ENCODE results near the gene ABCA5. TPM values are rescaled to one million over a fixed set of nuclear protein-coding genes. Genes with fewer than 3 reads are reported as not detected.

ABCA5 gene
- total RNA-seq, 2 experiments from 2014 or later, result 14.3 to 15.1 TPM

- no peak for DNase-seq
- Mint-ChIP-seq H3K4me1 (ENCODE audit: low read depth) (no peaks in the 10 kb centered on the region), H3K27ac (no peak overlapping the region), H3K36me3 (ENCODE audit: low read depth) (peaks cover 12% of the 10 kb centered on the region), H3K9me3 (no peaks in the 10 kb centered on the region), H3K4me3 (no peak overlapping the region), H3K27me3 (ENCODE audit: low read depth) (no peaks in the 10 kb centered on the region)
- intact Hi-C loops (cut with micrococcal nuclease), result loop anchor here (10.0 kb wide), 2 partner anchors 155 to 705 kb away; no protein-coding TSS in a partner anchor
- CTCF ChIA-PET, result interaction anchor here (0.6 to 0.9 kb wide), 2 partner anchors 9 to 291 kb away, joined by 3 read pairs; no protein-coding TSS in a partner anchor
Measured at GRCh38 chr17:69239611-69240600, 87.0 kb downstream of the ABCA5 start.

DNA sequence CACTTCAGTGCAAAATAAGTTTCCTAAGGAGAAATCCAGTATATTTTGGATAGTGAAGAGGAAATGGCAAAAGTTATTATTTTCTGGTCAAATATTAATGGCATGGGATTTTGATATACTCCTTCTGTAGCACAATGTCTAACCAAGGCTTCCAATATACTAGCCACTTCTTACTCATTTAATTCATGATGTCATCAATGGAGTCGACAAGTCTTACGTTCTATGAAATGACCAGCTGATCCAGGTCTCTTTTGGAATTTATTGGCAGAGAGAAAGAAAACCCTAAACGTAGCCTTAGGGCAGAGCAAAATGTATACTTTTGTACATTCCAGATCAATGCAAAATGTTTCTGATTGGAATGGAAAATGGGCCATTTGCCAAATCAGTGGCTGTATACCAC is 90.0 kb downstream of the ABCA5 start:
- peaks cover 17% of the 10 kb centered on the region for H3K9me3 Mint-ChIP-seq
- intact Hi-C loops (cut with micrococcal nuclease), result no loop called here
- no peak overlapping the region for H3K27ac Mint-ChIP-seq
- H3K27me3 Mint-ChIP-seq (ENCODE audit: low read depth), result no peaks in the 10 kb centered on the region
- no peak overlapping the region for H3K4me3 Mint-ChIP-seq
- H3K36me3 Mint-ChIP-seq (ENCODE audit: low read depth), result peaks cover 12% of the 10 kb centered on the region
- no peak for DNase-seq
- CTCF ChIA-PET, result no interaction called here
- no peaks in the 10 kb centered on the region for H3K4me1 Mint-ChIP-seq (ENCODE audit: low read depth)

- no peak overlapping the region for H3K4me3 Mint-ChIP-seq
- intact Hi-C loops (cut with micrococcal nuclease), result no loop called here
- DNase-seq, result no peak
Measured at GRCh38 chr17:69236464-69236863, 90.5 kb downstream of the ABCA5 start.

GRCh38 chr17:69235338-69236058 is 91.4 kb downstream of the ABCA5 start:
- peaks cover 7% of the 10 kb centered on the region for H3K36me3 Mint-ChIP-seq (ENCODE audit: low read depth)
- intact Hi-C loops (cut with micrococcal nuclease), result loop anchor here (1.0 kb wide), 2 partner anchors 458 to 463 kb away; no protein-coding TSS in a partner anchor
- H3K9me3 Mint-ChIP-seq, result peaks cover 23% of the 10 kb centered on the region
- CTCF ChIA-PET, result interaction anchor here (0.7 to 1.6 kb wide), 3 partner anchors 9 to 461 kb away, joined by 3 to 7 read pairs (median 3); no protein-coding TSS in a partner anchor
- H3K27me3 Mint-ChIP-seq (ENCODE audit: low read depth), result no peaks in the 10 kb centered on the region
- H3K4me3 Mint-ChIP-seq, result no peak overlapping the region
- peak; percentile 76 for DNase-seq
- H3K27ac Mint-ChIP-seq, result no peak overlapping the region
- no peaks in the 10 kb centered on the region for H3K4me1 Mint-ChIP-seq (ENCODE audit: low read depth)

More at GRCh38 chr17:69236464-69236863, 90.5 kb downstream of the ABCA5 start:
- Mint-ChIP-seq H3K36me3 (ENCODE audit: low read depth) (peaks cover 12% of the 10 kb centered on the region), H3K4me1 (ENCODE audit: low read depth) (no peaks in the 10 kb centered on the region), H3K27me3 (ENCODE audit: low read depth) (no peaks in the 10 kb centered on the region), H3K27ac (no peak overlapping the region), H3K9me3 (peaks cover 17% of the 10 kb centered on the region)
- CTCF ChIA-PET, result interaction anchor here (0.9 kb wide), 1 partner anchor 462 kb away, joined by 3 read pairs; no protein-coding TSS in a partner anchor

DNA sequence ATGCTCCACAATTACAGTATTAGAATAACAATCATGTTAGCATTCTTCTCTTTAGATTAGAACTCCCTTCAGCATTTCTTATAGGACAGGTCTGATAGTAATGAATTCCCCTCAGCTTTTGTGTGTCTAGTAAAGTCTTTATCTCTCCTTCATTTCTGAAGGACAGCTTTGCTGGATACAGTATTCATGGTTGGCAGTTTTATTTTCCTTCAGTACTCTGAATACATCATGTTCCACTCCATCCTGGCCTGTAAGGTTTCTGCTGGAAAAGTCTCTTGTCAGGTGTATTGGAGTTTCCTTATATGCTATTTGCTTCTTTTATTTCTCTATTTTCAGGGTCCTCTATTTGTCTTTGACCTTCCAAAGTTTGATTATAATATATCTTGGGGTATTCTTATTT is 94.3 kb downstream of the ABCA5 start:
- H3K4me1 Mint-ChIP-seq (ENCODE audit: low read depth), result no peaks in the 10 kb centered on the region
- DNase-seq, result no peak
- peaks cover 25% of the 10 kb centered on the region for H3K9me3 Mint-ChIP-seq
- CTCF ChIA-PET, result interaction anchor here (1.0 kb wide), 1 partner anchor 29 kb away, joined by 3 read pairs; no protein-coding TSS in a partner anchor
- no peaks in the 10 kb centered on the region for H3K27me3 Mint-ChIP-seq (ENCODE audit: low read depth)
- H3K36me3 Mint-ChIP-seq (ENCODE audit: low read depth), result peaks cover 4% of the 10 kb centered on the region
- H3K27ac Mint-ChIP-seq, result no peak overlapping the region
- H3K4me3 Mint-ChIP-seq, result no peak overlapping the region
- intact Hi-C loops (cut with micrococcal nuclease), result no loop called here

DNA sequence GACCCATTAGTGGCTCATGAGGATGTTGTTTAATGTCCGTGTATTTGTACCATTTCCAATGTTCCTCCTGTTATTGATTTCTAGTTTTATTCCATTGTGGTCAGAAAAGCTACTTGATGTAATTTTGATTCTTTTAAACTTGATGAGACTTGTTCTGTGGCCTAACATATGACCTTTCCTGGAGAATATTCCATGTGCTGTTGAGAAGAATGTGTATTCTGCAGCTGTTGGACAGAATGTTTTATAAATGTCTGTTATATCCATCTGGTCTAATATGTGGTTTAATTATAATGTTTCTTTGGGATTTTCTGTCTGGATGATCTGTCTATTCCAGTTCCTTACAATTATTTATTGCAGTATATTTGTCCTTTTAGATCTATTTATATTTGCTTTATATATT is 95.4 kb downstream of the ABCA5 start:
- no peak overlapping the region for H3K27ac Mint-ChIP-seq
- intact Hi-C loops (cut with micrococcal nuclease), result no loop called here

GRCh38 chr17:69230939-69231338 is 96.0 kb downstream of the ABCA5 start:
- peaks cover 25% of the 10 kb centered on the region for H3K9me3 Mint-ChIP-seq
- DNase-seq, result no peak
- intact Hi-C loops (cut with micrococcal nuclease), result no loop called here
- no peak overlapping the region for H3K4me3 Mint-ChIP-seq
- CTCF ChIA-PET, result no interaction called here
- H3K27ac Mint-ChIP-seq, result no peak overlapping the region
- H3K36me3 Mint-ChIP-seq (ENCODE audit: low read depth), result peaks cover 3% of the 10 kb centered on the region
- no peaks in the 10 kb centered on the region for H3K4me1 Mint-ChIP-seq (ENCODE audit: low read depth)
- no peaks in the 10 kb centered on the region for H3K27me3 Mint-ChIP-seq (ENCODE audit: low read depth)

More for the DNA sequence above, 95.4 kb downstream of the ABCA5 start:
- no peak for DNase-seq
- H3K4me1 Mint-ChIP-seq (ENCODE audit: low read depth), result no peaks in the 10 kb centered on the region
- H3K4me3 Mint-ChIP-seq, result no peak overlapping the region
- peaks cover 3% of the 10 kb centered on the region for H3K36me3 Mint-ChIP-seq (ENCODE audit: low read depth)
- peaks cover 25% of the 10 kb centered on the region for H3K9me3 Mint-ChIP-seq
- CTCF ChIA-PET, result no interaction called here
- H3K27me3 Mint-ChIP-seq (ENCODE audit: low read depth), result no peaks in the 10 kb centered on the region

GRCh38 chr17:69228576-69228975 is 98.4 kb downstream of the ABCA5 start, which contains the start of gene ABCA10:
Gene ABCA10, minus strand, starts transcription at chr17:69228824. Its CDS starts 3,466 bp downstream, at chr17:69225358.
- no peak within 1 kb of the TSS for H3K4me3 Mint-ChIP-seq
- H3K9me3 Mint-ChIP-seq, result peaks cover 20% of the 10 kb centered on the region
- DNase-seq, result no peak
- H3K27ac Mint-ChIP-seq, result no peak within 1 kb of the TSS
- H3K4me1 Mint-ChIP-seq (ENCODE audit: low read depth), result peaks cover 2% of the 10 kb centered on the region
- no peaks in the 10 kb centered on the region for H3K36me3 Mint-ChIP-seq (ENCODE audit: low read depth)
- no peaks in the 10 kb centered on the region for H3K27me3 Mint-ChIP-seq (ENCODE audit: low read depth)
- CTCF ChIA-PET, result no interaction called here
- intact Hi-C loops (cut with micrococcal nuclease), result loop anchor here (10.0 kb wide), 1 partner anchor 164 kb away; the partner anchor contains the start of gene ABCA9

DNA sequence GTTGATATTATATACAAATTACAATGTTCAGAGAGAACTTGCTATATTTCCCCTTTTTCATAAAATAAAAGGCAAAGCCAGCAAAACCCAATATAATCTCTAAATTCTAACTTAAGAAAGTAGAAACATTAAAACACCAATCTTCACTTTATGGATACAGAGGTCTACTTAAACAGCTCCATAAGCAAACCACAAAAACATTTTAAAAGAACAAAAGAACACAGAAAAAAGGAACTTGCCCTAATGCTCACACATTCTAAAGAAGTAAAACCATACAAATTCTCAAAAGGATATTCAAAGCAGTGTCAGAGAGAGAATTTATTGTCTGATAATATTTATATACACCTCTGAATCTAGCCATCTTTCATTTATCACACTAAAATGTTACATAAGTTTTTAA is 98.9 kb downstream of the ABCA5 start:
- no peak for DNase-seq
- CTCF ChIA-PET, result no interaction called here
- H3K9me3 Mint-ChIP-seq, result peaks cover 15% of the 10 kb centered on the region
- H3K27me3 Mint-ChIP-seq (ENCODE audit: low read depth), result no peaks in the 10 kb centered on the region
- H3K4me1 Mint-ChIP-seq (ENCODE audit: low read depth), result peaks cover 2% of the 10 kb centered on the region
- no peaks in the 10 kb centered on the region for H3K36me3 Mint-ChIP-seq (ENCODE audit: low read depth)
- H3K27ac Mint-ChIP-seq, result no peak overlapping the region
- no peak overlapping the region for H3K4me3 Mint-ChIP-seq
- intact Hi-C loops (cut with micrococcal nuclease), result loop anchor here (10.0 kb wide), 1 partner anchor 163 kb away; the partner anchor contains the start of gene ABCA9

DNA sequence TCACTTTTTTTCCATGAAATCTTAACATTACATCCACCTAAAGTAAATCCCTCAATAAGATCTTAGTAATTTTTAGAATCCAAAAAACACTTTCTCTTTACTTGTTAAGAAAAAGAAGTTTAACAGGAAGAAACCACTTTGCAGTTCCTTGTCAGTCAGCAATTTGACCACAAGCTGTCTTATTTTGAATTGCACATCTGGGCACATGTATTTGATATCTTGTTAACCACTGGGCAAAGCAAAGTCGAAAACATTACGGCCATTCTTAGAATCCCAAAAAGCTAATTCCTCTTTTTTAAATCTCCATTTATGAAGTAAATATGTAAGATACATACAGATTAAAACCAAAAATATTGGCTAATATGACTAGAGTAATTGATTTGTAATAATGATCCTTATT is 99.4 kb downstream of the ABCA5 start:
- CTCF ChIA-PET, result interaction anchor here (0.6 kb wide), 1 partner anchor 139 kb away, joined by 4 read pairs; no protein-coding TSS in a partner anchor
- Mint-ChIP-seq H3K27me3 (ENCODE audit: low read depth) (no peaks in the 10 kb centered on the region), H3K9me3 (peaks cover 10% of the 10 kb centered on the region), H3K36me3 (ENCODE audit: low read depth) (no peaks in the 10 kb centered on the region), H3K4me1 (ENCODE audit: low read depth) (peaks cover 4% of the 10 kb centered on the region), H3K27ac (no peak overlapping the region), H3K4me3 (no peak overlapping the region)
- intact Hi-C loops (cut with micrococcal nuclease), result loop anchor here (10.0 kb wide), 1 partner anchor 163 kb away; the partner anchor contains the start of gene ABCA9
- DNase-seq, result no peak

DNA sequence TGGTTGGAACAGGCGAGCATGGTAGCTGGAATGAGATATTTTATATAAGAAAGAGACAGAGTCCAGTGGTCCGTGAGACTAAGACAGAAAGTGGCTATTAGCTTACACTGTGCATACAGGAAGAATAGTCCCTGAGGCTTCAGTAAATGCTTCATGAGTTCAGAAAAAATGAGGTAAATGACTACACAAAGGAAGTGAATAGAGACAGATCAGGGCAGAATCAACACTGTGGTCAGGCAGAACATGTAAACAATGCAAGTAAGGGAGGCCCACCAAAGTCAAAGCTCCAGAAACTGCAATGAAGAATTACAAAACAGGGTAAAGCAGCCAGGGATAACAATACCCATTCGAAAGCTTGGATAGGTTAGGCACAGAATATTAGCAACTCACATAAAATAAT is 103.1 kb downstream of the ABCA5 start:
- H3K27me3 Mint-ChIP-seq (ENCODE audit: low read depth), result no peaks in the 10 kb centered on the region
- no peak overlapping the region for H3K4me3 Mint-ChIP-seq
- no peak for DNase-seq
- H3K36me3 Mint-ChIP-seq (ENCODE audit: low read depth), result peaks cover 2% of the 10 kb centered on the region
- intact Hi-C loops (cut with micrococcal nuclease), result loop anchor here (10.0 kb wide), 1 partner anchor 159 kb away; the partner anchor contains the start of gene ABCA9
- CTCF ChIA-PET, result no interaction called here
- no peak overlapping the region for H3K27ac Mint-ChIP-seq
- H3K9me3 Mint-ChIP-seq, result no peaks in the 10 kb centered on the region
- H3K4me1 Mint-ChIP-seq (ENCODE audit: low read depth), result peaks cover 4% of the 10 kb centered on the region
